WTC11 (cell line): ENCODE measurements around the gene GBP1.

ENCODE experiments used
- CREB1 ChIP-seq: sonication (generic); formaldehyde crosslinking; IDR thresholded peaks from 2 replicates; pipeline ENCODE4 v1.8.0; 2023; ENCODE audit warnings: mild to moderate bottlenecking, missing genetic modification reagents
- CTCF ChIP-seq: fragments of 200-600 bp; IDR thresholded peaks from 2 replicates; pipeline ENCODE4 v1.8.0; 2022; ENCODE audit warnings: antibody characterized with exemption
- GABPB1 ChIP-seq: sonication (generic); formaldehyde crosslinking; IDR thresholded peaks from 2 replicates; pipeline ENCODE4 v1.8.1; 2023; ENCODE audit warnings: mild to moderate bottlenecking, missing genetic modification reagents
- MAX ChIP-seq: sonication (generic); formaldehyde crosslinking; IDR thresholded peaks from 2 replicates; pipeline ENCODE4 v1.8.0; 2022; ENCODE audit warnings: mild to moderate bottlenecking, missing genetic modification reagents
- MLX ChIP-seq: sonication (generic); formaldehyde crosslinking; IDR thresholded peaks from 2 replicates; pipeline ENCODE4 v1.8.1; 2023; ENCODE audit warnings: mild to moderate bottlenecking, missing genetic modification reagents, moderate library complexity
- NR1H2 ChIP-seq: sonication (generic); formaldehyde crosslinking; IDR thresholded peaks from 2 replicates; pipeline ENCODE4 v1.9.0; 2021; ENCODE audit warnings: mild to moderate bottlenecking, moderate library complexity, missing genetic modification reagents
- RELA ChIP-seq: sonication (generic); formaldehyde crosslinking; IDR thresholded peaks from 2 replicates; pipeline ENCODE4 v1.8.1; 2022; ENCODE audit warnings: missing genetic modification reagents, mild to moderate bottlenecking, borderline replicate concordance
- SP1 ChIP-seq: sonication (generic); formaldehyde crosslinking; conservative IDR thresholded peaks from 2 replicates; pipeline ENCODE4 v1.8.1; 2022; ENCODE audit warnings: missing genetic modification reagents
- ZBTB21 ChIP-seq: sonication (generic); formaldehyde crosslinking; IDR thresholded peaks from 2 replicates; pipeline ENCODE4 v1.8.1; 2023; ENCODE audit warnings: mild to moderate bottlenecking, missing genetic modification reagents, borderline replicate concordance

- no peak for TF ChIP-seq CTCF
- no peak for TF ChIP-seq MAX (CRISPR knock-in tag)
- TF ChIP-seq ZBTB21 (CRISPR knock-in tag) = no peak
- no peak for TF ChIP-seq SP1 (CRISPR knock-in tag)
- no peak for TF ChIP-seq GABPB1 (CRISPR knock-in tag)
- TF ChIP-seq RELA (CRISPR knock-in tag) = no peak
- TF ChIP-seq MLX (CRISPR knock-in tag) = no peak
- no peak for TF ChIP-seq CREB1 (CRISPR knock-in tag)
- no peak for TF ChIP-seq NR1H2 (CRISPR knock-in tag)
Measured at GRCh38 chr1:89069951-89070350, 4.9 kb upstream of the GBP1 start.
